ENCODE data around the gene SLC25A21. TPM values are rescaled to one million over a fixed set of nuclear protein-coding genes. Genes with fewer than 3 reads are reported as not detected.

SLC25A21 gene
- total RNA-seq, 1 experiment from 2014 or later = 2.1 TPM

DNA sequence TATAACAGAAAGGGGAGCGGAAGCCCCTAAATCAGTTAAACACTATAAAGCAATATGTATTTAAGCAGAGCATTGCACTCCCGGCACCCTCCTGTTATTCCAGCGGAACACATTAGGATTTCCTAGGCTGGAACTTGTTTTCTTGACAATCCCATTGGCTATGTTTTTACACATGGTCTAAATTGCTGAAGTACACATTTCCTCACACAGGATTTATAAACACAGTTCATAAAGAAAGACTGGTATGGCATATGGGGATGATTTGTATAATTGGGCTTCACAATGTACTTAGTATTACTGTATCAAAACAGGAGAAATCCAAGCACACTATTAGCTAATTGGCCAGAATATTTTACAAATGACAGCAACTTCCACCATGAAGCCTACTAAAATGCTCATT, 487.5 kb downstream of the SLC25A21 start:
- H3K27me3 ChIP-seq (ENCODE audit: control insufficient read depth, insufficient read depth, low read length) = no peaks in the 10 kb centered on the region
- H3K27ac ChIP-seq (ENCODE audit: low read length) = no peak overlapping the region
- no peaks in the 10 kb centered on the region for H3K9me3 ChIP-seq (ENCODE audit: control insufficient read depth, insufficient read depth, low read depth, low read length)
- intact Hi-C loops (cut with micrococcal nuclease; ENCODE audit: unreplicated experiment) (no loop called here), in situ Hi-C loops (cut with HindIII; ENCODE audit: low pct_unique_long_range_greater_than_20kb, low sequenced_read_pairs) (no loop called here)
- ATAC-seq (no peak), DNase-seq (ENCODE audit: low read depth, low spot score) (no peak)
- BruUV-seq (replicated peaks) = no TSS peak
- TF ChIP-seq POLR2AphosphoS5 (IDR thresholded peaks at IDR 0.05; ENCODE audit: low read depth, low read length) = no peak
- TF ChIP-seq, protein P1, sequence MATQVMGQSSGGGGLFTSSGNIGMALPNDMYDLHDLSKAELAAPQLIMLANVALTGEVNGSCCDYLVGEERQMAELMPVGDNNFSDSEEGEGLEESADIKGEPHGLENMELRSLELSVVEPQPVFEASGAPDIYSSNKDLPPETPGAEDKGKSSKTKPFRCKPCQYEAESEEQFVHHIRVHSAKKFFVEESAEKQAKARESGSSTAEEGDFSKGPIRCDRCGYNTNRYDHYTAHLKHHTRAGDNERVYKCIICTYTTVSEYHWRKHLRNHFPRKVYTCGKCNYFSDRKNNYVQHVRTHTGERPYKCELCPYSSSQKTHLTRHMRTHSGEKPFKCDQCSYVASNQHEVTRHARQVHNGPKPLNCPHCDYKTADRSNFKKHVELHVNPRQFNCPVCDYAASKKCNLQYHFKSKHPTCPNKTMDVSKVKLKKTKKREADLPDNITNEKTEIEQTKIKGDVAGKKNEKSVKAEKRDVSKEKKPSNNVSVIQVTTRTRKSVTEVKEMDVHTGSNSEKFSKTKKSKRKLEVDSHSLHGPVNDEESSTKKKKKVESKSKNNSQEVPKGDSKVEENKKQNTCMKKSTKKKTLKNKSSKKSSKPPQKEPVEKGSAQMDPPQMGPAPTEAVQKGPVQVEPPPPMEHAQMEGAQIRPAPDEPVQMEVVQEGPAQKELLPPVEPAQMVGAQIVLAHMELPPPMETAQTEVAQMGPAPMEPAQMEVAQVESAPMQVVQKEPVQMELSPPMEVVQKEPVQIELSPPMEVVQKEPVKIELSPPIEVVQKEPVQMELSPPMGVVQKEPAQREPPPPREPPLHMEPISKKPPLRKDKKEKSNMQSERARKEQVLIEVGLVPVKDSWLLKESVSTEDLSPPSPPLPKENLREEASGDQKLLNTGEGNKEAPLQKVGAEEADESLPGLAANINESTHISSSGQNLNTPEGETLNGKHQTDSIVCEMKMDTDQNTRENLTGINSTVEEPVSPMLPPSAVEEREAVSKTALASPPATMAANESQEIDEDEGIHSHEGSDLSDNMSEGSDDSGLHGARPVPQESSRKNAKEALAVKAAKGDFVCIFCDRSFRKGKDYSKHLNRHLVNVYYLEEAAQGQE (IDR thresholded peaks at IDR 0.05; ENCODE audit: insufficient read depth in 1 of 2, low read depth in 2 of 2, low read length in 1 of 2) = no peak
- no peak overlapping the region for H3K4me3 ChIP-seq (ENCODE audit: low read depth in 2 of 2, low read length in 2 of 2)
- ChIA-PET POLR2A (interaction anchor here (0.6 kb wide), 1 partner anchor 12 kb away, joined by 3 read pairs; no protein-coding TSS in a partner anchor), CTCF (no interaction called here)
- no peaks in the 10 kb centered on the region for H3K4me1 ChIP-seq (ENCODE audit: control insufficient read depth, insufficient read depth, low read length)
- no peaks in the 10 kb centered on the region for H3K36me3 ChIP-seq (ENCODE audit: control insufficient read depth, insufficient read depth, low read length)

DNA sequence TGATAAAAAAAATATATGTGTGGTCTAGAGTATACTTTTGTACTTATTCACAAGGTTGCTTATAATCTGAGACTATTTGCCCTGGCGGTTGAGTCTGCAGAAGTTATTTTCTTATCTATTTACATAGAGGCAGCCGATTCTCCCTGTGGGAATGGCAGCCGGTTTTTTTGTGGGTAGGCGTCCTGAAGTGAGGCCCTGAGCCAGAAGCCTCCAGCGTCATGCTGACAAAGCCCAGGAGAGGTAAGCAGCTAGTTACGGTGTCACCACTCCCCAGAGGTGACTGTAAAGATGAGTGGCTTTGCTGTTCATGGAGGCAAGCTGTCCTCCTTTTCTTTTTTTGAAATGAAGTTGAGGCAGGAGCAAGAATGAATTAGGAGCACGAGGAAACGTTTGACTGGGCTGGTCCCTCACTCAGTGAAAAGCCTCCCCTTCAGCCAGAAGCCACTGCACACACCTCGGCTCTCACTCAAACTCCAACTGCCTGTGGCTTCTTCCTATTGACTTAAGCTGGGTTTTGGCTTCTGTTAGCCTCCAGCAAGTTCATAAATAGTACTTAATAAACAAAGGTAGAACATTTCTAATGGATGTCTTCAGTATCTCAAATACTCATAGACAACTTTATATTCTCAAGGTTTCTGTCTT, 489.2 kb downstream of the SLC25A21 start:
- Histone ChIP-seq H3K4me1 (ENCODE audit: control insufficient read depth, insufficient read depth, low read length) (no peaks in the 10 kb centered on the region), H3K27me3 (ENCODE audit: control insufficient read depth, insufficient read depth, low read length) (no peaks in the 10 kb centered on the region), H3K36me3 (ENCODE audit: control insufficient read depth, insufficient read depth, low read length) (no peaks in the 10 kb centered on the region), H3K27ac (ENCODE audit: low read length) (no peak overlapping the region), H3K9me3 (ENCODE audit: control insufficient read depth, insufficient read depth, low read depth, low read length) (no peaks in the 10 kb centered on the region), H3K4me3 (ENCODE audit: low read depth in 2 of 2, low read length in 2 of 2) (no peak overlapping the region)
- intact Hi-C loops (cut with micrococcal nuclease; ENCODE audit: unreplicated experiment) (no loop called here), in situ Hi-C loops (cut with HindIII; ENCODE audit: low pct_unique_long_range_greater_than_20kb, low sequenced_read_pairs) (no loop called here)
- ChIA-PET POLR2A (no interaction called here), CTCF (no interaction called here)
- BruUV-seq (replicated peaks) = no TSS peak
- ATAC-seq (no peak), DNase-seq (ENCODE audit: low read depth, low spot score) (no peak)
- TF ChIP-seq POLR2AphosphoS5 (IDR thresholded peaks at IDR 0.05; ENCODE audit: low read depth, low read length) (no peak), SIN3A (IDR thresholded peaks at IDR 0.05; ENCODE audit: borderline replicate concordance, insufficient read depth, low read depth, low read length) (no peak), TCF7L2 (IDR thresholded peaks at IDR 0.05; ENCODE audit: low read depth, low read length) (no peak)
- TF ChIP-seq, protein P2, sequence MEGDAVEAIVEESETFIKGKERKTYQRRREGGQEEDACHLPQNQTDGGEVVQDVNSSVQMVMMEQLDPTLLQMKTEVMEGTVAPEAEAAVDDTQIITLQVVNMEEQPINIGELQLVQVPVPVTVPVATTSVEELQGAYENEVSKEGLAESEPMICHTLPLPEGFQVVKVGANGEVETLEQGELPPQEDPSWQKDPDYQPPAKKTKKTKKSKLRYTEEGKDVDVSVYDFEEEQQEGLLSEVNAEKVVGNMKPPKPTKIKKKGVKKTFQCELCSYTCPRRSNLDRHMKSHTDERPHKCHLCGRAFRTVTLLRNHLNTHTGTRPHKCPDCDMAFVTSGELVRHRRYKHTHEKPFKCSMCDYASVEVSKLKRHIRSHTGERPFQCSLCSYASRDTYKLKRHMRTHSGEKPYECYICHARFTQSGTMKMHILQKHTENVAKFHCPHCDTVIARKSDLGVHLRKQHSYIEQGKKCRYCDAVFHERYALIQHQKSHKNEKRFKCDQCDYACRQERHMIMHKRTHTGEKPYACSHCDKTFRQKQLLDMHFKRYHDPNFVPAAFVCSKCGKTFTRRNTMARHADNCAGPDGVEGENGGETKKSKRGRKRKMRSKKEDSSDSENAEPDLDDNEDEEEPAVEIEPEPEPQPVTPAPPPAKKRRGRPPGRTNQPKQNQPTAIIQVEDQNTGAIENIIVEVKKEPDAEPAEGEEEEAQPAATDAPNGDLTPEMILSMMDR (IDR thresholded peaks at IDR 0.05) = no peak
- TF ChIP-seq, protein P1 (IDR thresholded peaks at IDR 0.05; ENCODE audit: insufficient read depth in 1 of 2, low read depth in 2 of 2, low read length in 1 of 2) = no peak
